Gastrocnemius medialis (tissue), 4 donors: ENCODE results near the gene CST3.

Experiments
- CTCF ChIP-seq, 5 experiments: fragments of 450-650 bp in 3 of 5; fragments of 200-600 bp in 2 of 5; sonication (generic) in 2 of 5; IDR thresholded peaks in 4 of 5; conservative IDR thresholded peaks in 1 of 5; 1 replicate in 4 of 5; 2 replicates in 1 of 5; pipeline ENCODE4 v1.5.1; 2016 to 2019; ENCODE audit warnings: antibody characterized with exemption in 5 of 5, mild to moderate bottlenecking in 3 of 5, moderate library complexity in 3 of 5
- POLR2A ChIP-seq, 2 donors: fragments of 450-650 bp; IDR thresholded peaks; one replicate each; pipeline ENCODE4 v1.6.1; 2017; ENCODE audit warnings: antibody characterized with exemption in 2 of 2, mild to moderate bottlenecking in 2 of 2, moderate library complexity in 2 of 2

DNA sequence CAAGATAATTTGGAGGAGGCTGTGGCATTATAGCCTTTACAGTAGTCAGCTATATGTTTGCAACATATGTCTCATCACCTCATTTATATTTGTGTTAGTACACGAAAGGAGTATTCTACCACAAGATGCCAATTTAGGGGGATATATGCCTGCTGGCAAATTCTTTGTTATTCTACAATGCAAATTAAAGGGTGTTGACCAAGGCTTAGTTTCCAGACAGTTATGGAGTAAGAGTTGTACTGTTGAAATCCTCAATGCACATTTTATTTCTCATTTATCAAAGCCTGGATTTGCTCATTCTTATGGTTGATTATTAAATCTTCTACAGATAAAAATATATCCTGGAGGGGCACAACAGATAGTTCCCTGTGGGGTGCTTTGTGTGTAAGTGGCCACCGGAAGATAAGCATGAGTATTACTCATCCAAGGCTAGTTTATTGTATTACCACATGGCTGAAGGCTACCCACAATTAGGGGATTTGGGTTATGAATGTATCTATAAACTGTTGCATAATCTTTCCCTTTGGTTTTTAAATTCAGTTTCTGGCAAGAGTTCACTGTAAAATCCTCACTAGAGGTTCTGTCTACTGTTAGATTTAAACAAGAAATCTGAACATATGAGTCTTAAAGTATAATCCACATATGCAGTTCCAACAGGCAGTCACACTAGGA lies 41.0 kb downstream of the CST3 start:
- no peak for TF ChIP-seq CTCF (IDR thresholded peaks at IDR 0.05 in 4 of 5, conservative IDR thresholded peaks at IDR 0.05 in 1 of 5)
- no peak for TF ChIP-seq POLR2A (IDR thresholded peaks at IDR 0.05)
